Activated T-cell treated with anti-CD3 and anti-CD28 coated beads for 1 hour (primary cell): ENCODE results near the gene RAB11FIP4.
"Not testable (repeated sequence)": the region's sequence is repeated elsewhere in the genome, so short reads cannot be mapped to it uniquely, and the experiment has no call there.

ENCODE experiments used
- DNase-seq: peaks from one replicate; pipeline ENCODE4 v3.0.0-alpha.2; 2020; ENCODE audit warnings: low read depth

The RAB11FIP4 gene

DNA sequence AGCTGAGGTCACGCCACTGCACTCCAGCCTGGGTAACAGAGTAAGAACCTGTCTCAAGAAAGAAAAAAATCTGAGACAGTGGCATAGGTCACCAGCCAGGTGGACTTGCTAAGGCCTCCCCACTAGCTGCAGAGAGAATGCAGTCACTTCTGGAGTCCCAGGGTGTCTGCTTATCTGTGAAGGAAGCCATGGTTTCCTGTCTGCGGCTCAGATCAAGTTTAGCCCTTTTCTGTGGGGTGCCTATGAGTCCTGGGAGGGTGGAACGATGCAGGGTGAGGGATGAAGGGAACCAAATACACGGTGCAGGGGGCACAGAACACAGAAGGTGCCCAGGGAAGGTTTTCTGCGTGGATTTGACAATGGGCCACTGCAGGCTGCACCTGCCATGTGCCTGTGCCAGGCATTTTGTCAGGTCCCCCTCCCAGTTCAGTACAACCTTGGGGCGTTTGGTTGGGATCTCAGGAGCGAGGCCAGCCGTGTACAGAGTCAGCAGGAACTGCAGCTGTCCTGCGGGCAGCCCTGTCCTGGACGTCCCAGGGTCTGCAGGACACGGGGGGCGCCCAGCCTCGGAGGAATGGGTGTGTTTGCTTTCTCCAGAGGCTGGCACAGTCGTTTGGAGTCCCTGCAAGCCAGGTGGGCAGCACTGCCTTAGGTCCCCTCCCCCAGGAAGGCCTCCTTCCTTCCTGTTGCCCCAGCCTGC lies 41.8 kb downstream of the RAB11FIP4 start:
- peak; percentile 18 for DNase-seq

- DNase-seq: no peak
Observed at GRCh38 chr17:31433811-31434726, 42.6 kb downstream of the RAB11FIP4 start.

GRCh38 chr17:31434727-31435050 lies 43.2 kb downstream of the RAB11FIP4 start:
- DNase-seq: no peak

GRCh38 chr17:31435581-31435980 lies 44.1 kb downstream of the RAB11FIP4 start:
- no peak for DNase-seq

DNA sequence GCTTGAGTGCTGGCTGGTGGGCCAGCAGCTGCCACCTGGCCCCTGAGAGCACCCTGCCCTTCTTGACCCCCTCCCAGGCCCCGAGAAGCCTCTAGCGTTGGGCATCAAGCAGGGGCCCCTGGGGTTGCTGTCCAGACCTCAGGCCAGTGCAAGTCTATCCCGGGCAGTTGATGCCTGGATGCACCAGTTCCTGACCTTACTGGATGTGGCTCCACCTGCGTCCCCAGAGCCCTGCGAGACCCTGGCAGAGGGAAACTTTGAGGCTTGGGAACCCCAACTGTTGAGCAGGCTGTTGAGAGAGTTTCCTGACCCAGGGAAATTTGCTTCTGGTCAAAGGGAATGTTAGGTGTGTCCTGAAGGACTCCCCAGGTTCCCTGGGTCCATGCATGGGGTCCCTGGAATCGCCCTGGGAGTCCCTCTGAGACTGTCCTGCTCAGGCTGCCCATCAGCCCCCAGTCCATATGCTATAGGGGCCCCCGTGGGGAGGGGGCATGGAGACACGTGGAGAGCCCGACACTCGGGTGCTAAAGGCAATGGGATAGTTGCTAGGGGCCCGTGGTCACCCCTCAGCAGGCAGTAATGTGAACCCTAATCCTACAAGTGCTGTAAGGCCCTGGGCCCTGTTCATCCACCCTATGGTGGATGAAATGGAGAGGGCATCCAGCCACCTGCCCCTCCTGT lies 46.4 kb downstream of the RAB11FIP4 start:
- no peak for DNase-seq

DNA sequence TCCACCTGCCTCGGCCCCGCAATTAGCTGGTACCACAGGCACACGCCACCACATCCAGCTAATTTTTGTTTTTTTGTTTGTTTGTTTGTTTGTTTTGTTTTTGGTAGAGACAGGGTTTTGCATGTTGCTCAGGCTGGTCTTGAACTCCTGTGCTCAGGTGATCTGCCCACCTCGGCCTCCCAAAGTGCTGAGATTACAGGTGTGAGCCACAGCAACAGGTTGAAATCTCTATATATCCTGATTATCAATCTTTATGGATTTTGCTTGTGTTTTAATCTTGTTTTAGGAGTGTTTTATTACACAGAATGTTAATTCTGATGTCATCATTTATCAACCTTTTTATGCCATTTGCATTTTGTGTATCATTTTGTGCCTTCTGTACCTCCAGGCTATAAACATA lies 48.2 kb downstream of the RAB11FIP4 start:
- no peak for DNase-seq

DNA sequence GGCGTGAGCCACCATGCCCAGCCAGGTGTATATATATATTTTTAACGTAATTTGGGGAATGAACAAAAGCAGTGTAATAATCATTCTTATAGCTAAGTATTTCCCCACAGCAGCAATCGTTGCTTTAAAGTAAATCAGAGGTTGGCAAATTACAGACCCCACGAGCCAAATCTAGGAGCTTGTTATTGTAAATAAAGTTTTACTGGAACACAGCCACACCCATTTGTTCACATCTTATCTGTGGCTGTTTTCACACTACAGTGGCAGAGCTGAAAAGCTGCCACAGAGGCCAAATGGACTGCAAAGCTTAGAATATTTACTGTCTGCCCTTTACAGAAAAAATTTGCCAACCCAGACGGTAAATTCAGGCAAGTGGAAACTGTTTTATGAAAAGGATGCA lies 50.8 kb downstream of the RAB11FIP4 start:
- DNase-seq: no peak

GRCh38 chr17:31442856-31443255 lies 51.4 kb downstream of the RAB11FIP4 start:
- not testable (repeated sequence) for DNase-seq

GRCh38 chr17:31443386-31443785 lies 51.9 kb downstream of the RAB11FIP4 start:
- DNase-seq: no peak

- DNase-seq: no peak
Observed at GRCh38 chr17:31444026-31444425, 52.6 kb downstream of the RAB11FIP4 start.

DNA sequence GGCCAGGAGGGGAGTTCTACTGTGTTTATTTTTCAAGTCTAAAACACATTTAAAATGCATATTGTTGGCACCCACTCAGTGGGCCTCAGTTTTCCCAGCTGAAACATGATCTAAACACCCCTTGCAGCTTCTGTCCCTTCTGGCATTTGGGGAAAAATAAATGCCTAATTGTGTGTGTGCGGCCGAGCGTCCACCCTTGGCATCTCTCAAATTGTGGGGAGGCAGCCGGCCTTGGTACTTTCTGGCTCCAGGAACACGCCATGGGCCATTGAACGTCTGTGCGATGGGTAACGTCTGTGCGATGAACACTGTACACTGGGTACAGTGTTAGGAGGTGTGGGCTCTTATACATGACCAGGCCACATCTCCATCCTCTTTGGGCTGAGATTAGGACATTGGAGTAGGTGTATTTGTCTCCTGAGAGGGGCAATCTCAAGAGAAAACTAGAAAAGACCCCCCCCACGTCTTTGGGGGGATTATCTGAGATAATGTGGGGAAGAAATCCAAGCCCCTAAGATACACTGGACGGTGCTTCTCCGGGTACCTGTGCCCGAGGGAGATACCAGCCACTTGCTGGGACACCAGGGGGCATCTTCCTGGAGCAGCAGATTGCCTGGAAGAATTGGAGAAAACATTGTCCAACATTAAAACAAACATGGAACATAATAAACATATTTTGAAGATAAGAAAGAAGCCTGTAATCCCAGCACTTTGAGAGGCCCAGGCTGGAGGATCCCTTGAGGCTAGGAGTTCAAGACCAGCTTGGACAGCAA lies 54.9 kb downstream of the RAB11FIP4 start:
- no peak for DNase-seq

GRCh38 chr17:31448467-31449077 lies 57.1 kb downstream of the RAB11FIP4 start:
- no peak for DNase-seq

- no peak for DNase-seq
Observed at GRCh38 chr17:31449111-31449510, 57.6 kb downstream of the RAB11FIP4 start.

DNA sequence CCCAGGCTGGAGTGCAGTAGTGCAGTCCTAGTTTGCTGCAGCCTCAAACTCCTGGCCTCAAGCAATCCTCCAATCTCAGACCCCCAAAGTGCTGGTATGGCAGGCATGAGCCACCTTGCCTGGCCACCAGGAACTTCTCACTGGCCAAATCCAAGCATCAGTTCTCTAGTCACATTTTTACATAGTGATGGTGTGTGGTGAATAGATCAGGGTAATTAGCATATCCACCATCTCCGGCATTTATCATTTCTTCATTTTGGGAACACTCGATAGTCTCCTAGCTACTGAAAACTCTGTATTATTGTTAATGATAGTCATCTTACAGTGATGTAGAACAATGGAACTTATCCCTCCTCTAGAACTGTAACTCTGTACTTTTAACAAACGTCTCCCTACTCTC lies 58.3 kb downstream of the RAB11FIP4 start:
- DNase-seq: no peak

GRCh38 chr17:31452101-31452500 lies 60.6 kb downstream of the RAB11FIP4 start:
- DNase-seq: no peak

- no peak for DNase-seq
Observed at GRCh38 chr17:31452561-31453110, 61.2 kb downstream of the RAB11FIP4 start.

DNA sequence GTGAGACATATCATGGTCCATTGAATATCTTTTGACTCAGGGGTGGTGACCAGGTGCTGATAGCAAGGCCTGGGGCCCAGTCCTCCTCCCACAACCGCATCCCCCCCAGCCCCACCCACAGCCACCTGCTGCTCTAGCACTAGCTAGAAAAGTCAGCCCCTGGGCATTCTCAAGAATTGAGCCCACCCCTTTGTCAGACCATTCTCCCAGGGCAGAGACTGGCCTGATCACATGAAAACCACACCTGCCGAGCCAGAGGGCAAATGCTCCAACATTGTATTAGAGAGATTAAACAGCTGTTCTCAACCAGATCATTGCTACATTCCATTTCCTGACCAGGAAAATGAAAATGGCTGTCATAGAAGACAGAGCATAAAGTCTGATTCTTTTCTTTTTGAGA lies 62.4 kb downstream of the RAB11FIP4 start:
- no peak for DNase-seq

- no peak for DNase-seq
Observed at GRCh38 chr17:31456814-31457213, 65.3 kb downstream of the RAB11FIP4 start.

- DNase-seq: no peak
Observed at GRCh38 chr17:31457391-31458234, 66.1 kb downstream of the RAB11FIP4 start.

DNA sequence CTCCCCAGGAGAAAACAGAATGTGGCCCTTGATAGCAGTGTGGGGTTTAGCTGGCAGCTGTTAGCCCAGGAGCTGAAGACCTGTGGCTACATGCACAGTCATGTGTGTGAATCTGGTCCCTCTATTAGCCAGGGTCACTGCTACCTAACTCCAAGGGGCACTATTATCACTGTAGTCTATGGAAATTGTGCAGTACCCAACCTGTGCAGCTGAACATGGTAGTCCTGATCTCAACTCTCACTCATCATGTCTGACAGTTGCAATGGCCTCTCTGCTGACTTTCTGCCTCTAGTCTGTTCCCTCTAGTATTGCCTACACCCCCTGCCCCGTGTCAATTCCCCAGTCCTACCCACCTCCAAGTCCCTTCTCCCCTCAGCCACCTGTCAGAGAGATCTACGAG lies 67.4 kb downstream of the RAB11FIP4 start:
- DNase-seq: no peak
